Stimulated activated CD8-positive, alpha-beta memory T cell treated with anti-CD3 and anti-CD28 coated beads, Interleukin-7, amount 100 ng/mL, for 48 hours (primary cell): ENCODE results near the gene RPS15.
"Not testable (repeated sequence)": the region's sequence is repeated elsewhere in the genome, so short reads cannot be mapped to it uniquely, and the experiment has no call there.

Experiments
- DNase-seq, 2 donors: peaks; one replicate each; pipeline ENCODE4 v3.0.0-alpha.2; 2020; ENCODE audit warnings: low read depth in 1 of 2; ENCODE audit errors: extremely low read depth in 1 of 2

The RPS15 gene

DNA sequence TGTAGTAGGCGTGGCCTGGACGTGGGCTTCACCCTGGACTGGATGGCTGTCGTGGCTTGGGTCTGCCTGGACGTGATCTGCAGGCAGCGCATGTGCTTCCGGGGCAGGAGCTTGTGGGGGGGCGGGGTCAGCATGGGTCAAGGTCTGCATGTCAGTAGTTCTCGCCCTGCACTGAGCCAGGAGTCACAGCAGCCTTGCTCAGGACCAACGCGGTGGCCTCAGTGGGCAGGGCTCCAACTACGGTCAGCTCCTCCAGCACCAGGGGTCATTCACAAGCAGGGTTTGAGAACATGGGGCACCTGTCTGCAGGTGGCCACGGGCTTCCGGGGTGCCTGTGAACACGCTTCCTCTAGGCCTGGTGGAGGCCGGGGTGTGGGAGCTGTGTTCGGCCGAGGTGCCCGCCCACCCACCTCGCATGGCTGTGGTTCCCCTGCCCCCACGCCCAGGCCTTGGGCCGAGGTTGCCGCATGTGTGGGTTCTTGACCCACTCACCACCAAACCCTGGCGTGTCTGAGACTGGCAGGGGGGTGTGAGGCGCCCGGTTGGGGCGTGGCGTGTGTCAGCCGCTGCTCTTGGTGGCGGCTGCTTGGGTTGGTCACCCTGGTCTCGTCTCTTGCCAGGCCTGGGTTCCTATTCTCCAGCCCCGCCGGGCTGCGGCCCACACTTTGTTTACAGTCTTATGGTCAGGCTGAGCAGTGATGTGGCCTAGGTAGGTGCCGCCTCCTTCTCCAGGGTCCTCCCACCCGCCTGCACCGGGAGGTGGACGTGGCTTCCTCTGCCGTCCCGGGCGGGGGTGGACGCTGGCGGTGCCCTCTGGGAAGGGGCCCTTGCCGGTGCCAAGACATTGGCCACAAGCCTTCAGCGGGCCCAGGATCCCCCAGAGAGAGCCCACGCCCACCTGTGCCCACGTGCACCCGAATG lies 4.8 kb upstream of the RPS15 start:
- DNase-seq, result no peak

GRCh38 chr19:1434040-1434366 lies 4.2 kb upstream of the RPS15 start:
- no peak for DNase-seq

DNA sequence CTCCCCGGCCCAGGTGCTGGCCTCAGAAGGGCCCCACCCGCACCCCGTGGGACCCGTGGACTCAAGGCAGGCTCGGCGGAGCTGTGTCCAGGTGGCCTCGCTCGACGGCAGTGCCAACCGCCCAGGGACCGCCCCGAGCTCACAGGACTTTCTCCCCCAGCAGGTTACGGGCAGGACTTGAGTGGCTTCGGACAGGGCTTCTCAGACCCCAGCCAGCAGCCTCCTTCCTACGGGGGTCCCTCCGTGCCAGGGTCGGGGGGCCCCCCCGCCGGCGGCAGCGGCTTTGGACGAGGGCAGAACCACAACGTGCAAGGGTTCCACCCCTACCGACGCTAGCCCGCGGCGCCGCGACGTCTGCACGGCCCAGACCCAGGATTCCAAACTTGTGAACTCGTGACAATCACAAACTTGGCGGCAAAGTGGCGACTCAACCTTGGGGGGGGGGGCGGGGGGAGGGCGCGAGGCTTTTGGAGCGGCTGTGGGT lies 3.6 kb upstream of the RPS15 start:
- DNase-seq, result no peak

DNA sequence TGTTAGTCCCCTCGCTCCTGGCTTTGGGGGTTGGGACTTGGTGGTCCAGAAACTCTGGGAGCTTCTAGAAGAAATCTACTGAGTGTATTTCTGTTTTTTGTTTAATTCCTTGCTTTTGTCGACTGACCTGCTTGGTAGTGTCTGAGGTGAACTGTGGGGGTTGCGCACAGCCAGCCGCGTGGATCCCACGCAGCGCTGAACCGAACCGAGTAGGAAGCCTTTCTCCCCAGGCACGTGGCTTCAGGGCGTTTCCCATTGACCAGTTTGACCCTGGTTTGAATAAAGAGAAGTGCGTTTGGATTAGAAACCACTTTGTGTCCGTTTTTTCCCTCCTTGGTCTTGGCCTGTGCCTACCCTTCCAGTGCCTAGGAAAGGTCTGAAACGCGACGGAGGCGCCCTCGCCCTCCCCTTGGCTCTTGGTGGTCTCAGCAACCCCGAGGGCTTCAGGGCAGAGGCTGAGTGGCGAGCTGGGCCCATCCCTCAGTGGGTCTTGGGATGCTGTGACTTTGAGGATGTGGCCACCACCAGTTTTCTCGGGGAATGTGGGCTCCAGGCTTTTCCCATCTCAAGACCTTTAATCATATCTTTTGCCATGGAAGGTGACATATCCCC lies 2.7 kb upstream of the RPS15 start:
- no peak for DNase-seq

GRCh38 chr19:1437609-1438008 lies 587 bp upstream of the RPS15 start:
- DNase-seq, result no peak

- DNase-seq, result no peak
Observed at GRCh38 chr19:1438933-1439354, 748 bp downstream of the RPS15 start.

DNA sequence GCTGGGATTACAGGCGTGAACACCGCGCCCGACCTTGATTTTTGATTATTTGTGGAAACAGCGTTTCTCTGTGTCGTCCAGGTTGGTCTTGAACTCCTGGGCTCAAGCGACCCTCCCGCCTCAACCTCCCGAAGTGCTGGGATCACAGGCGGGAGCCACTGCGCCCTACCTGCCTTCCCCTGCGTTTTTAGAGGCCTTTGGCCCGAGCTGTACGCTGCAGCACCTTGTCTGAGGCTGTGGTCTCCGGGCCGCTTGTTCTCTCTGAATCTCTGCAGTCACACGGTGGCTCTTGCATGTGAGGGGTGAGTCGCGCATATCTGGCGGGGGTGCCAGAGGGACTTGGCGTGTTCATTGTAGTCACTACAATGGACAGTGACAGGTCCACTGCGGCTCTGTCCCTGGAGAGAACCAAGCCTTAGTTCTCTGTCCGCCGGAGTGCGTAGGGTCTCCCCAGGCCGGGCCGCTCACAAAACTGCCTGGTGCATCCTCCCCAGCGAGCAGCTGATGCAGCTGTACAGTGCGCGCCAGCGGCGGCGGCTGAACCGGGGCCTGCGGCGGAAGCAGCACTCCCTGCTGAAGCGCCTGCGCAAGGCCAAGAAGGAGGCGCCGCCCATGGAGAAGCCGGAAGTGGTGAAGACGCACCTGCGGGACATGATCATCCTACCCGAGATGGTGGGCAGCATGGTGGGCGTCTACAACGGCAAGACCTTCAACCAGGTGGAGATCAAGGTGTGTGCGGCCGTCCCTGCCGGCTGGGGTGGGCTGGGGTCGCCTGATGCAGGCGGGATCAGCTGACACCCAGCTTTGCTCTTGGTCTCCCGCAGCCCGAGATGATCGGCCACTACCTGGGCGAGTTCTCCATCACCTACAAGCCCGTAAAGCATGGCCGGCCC lies 1.6 kb downstream of the RPS15 start:
- not testable (repeated sequence) for DNase-seq

- DNase-seq, result no peak
Observed at GRCh38 chr19:1440418-1440801, 2.2 kb downstream of the RPS15 start.

DNA sequence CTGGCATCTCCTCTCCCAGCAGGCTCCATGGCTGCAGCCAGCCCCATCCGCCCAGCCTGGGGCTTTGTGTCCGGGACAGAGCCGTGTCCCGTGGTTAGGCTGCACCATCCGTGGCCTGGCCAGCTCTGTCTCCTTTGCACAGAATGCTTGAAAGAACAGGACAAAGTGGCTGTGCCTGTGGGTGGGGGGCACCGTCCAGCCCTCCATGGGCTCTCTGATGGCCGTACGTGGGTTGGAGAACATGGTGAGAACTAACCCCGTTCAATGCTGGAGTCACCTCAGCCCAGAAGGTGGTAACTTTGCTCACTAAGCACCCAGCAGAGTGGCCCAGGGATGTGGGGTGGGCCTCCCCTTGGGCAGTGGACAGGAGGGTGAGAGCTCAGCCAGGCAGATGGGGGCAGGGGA lies 2.8 kb downstream of the RPS15 start:
- no peak for DNase-seq

DNA sequence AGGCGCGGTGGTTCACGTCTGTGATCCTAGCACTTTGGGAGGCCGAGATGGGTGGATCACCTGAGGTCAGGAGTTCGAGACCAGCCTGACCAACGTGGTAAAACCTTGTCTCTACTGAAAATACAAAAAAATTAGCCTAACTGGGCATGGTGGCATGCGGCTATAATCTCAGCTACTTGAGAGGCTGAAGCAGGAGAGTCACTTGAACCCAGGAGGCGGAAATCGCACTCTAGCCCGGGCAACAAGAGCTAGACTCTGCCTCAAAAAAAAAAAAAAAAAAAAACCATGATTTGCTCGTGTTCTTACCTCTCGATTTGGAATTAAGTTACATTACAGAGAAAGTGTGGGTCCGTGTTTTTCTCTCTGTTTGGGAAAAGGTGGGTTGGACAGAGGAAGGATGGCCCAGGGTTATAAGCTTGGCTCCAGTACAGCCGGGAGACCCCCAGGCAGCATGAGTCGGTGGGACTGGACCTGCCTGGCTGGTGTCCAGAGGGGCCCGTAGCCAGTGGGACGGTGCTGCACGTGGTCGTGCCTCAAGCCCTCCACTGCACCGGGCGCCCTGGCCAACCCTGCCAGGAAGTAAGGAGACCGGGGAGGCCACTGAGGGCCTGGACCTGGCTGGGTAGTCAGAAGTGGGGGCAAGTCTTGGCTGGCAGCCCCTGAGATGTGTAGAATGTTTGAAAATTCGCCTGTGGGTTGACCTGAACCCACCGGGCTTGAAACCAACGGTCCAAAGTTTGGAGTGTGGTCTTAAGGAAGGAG lies 3.7 kb downstream of the RPS15 start:
- DNase-seq, result no peak

DNA sequence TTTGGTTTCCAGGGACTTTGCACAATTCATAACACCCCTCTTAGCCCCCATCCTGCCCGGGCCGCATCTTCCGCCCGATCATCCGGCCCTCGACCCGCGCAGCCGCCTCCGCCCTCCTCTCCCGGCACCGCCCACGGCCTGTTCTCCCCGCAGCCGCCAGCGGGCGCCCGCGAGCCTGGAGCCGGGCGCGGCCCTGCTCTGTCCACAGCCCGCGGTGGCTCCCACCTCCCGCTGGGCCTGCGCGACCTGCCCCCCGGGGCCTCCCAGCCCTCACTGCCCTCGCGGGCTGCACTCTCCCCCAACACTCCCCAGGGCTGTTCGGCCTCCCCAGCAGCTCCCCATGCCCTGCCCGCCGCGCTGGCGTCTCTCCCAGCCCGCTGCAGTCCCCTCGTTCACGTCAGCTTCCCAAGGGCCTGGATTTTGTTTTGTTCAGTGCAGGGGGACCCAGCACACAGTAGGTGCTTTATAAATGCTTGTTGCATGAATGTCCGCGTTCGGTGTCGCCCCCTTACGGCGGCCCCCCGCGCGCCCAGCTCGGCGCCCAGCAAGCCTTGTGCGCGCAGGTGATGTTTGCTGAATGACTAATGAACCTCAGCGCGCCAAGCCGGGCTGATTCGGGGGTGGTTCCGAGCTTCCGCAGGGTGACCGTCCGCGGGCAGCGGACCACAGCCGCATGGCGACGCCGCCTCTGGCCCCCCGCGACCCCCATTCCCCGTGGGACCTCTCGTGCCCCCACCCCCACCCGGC lies 7.2 kb downstream of the RPS15 start:
- DNase-seq, result peak; percentile 55 to 63

GRCh38 chr19:1445932-1446712 lies 7.9 kb downstream of the RPS15 start:
- DNase-seq, result no peak

DNA sequence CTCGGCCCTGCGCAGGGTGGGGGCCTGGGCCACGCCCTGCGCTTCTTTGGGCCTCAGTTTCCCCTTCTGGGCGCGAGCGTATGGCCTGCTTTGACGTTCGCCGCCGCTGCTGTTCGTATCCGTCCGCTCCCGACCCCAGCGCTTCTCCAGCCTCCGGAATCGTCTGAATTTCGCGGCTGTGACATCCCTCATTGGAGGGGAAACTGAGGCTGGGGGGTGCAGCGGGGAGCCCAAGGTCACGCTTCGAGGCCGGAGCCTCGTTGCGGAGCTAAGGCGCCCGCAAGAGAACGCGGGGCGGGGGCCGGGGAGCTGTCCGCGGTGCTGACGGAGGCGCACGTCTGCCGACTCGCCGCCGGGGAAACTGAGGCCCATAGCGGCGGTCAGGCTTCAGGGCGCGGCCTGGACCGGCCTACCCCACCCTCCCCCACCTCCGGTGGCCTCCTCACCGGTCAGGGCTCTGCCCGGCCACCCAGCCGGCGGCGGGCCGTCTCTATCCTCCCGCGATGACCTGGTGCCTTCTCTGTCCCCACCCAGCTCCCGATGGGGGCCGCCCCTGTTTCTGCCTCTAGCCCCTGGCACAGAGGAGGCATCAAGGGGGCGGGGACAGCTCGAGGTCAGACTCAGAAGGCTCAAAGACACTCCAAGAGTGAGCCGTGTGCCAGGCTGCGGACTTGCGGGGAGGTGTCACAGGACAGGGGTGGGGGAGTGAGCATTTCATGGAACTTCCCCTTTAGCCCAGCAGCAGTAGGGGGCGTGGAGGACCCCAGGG lies 8.7 kb downstream of the RPS15 start:
- DNase-seq, result no peak

DNA sequence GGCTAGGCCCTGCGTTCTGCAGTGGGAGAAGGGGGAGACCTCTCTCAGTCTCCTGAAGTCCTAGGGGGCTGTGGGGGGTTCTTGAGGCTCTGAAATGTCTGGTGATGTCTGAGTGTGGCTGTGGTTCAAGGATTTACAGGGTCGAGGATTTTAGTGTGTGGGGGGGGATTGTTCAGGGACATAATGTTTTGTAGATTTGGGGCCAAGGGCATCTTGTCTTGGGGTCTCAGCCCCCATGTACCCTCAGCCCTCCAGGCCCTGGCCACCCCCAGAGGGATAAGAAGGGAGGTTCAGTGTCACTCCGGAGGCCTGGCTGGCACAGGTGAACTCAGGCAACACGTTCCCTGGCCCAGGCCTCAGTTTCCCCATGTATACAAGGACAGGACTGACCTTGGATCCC lies 9.3 kb downstream of the RPS15 start:
- DNase-seq, result no peak

DNA sequence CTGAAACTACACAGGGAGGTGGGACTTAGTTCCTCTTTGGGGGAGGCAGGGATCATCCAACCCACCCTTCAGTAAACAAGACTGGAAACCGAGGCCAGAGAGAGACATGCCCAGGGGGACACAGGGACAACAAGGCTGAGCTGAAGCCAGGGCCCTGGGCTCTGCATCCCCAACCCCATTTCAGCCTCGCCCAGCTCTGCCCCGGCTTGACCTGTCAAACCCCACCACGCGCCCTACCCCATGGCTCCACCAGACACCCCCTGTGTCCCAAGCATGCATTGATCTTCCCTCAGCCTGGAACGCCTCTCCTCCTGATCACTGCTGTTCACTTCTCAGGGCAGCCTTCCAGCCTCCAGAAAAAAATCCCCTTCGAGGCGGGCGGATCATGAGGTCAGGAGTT lies 9.7 kb downstream of the RPS15 start:
- DNase-seq, result no peak

DNA sequence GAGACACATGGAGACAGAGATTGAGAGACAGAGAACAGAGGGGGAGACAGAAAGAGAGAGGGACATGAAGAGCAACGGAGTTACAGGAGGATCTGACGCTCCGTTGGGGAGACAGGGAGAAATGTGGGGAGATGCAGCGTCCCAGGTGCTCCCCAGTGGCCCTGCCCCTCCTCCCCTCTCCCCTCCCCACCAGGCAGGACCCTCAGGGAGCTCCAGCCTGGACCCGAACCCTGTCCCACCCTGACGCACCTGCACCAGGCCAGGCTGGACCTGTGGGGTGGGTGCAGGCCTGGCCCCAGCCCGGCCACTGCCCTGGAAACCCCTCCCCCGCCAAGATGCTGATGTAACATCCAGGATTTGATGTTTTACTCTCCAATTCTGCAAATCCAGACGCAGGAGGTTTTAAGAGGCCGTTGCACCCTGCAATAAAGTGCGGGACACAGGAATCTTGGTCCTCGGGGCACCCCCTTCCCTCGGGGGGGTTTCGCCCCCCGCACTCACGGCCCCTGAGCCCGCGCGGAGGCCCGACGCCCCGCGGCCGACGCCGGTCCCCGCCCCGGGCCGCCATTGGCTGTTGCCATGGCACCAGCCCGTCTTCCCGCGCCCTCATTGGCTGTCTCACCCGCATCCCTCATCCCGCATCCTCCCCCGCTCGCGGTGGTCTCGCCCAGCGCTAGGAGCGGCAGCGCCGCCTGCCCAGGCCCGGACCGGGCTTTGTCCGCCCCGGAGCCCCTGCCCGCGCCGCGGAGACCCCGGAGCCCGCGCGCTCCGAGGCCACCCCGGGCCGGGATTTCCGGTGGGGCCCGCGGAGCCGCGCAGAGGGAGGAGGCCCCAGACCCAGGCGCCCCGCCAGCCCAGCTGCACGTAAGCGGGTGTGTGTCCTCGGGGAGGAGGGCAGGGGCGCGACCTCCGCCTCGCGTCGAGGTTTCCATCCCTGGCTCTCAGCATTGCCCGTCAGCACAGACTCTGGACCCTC lies 11.6 kb downstream of the RPS15 start, which contains the start of gene APC2:
Gene APC2 (plus strand): TSS at position 655 of the 976 bp plus-strand sequence. CDS start 2,881 bp downstream, outside the sequence.
- DNase-seq, result no peak
